Astrocyte of the cerebellum (primary cell): ENCODE measurements around the gene CLN6.

Source experiments
- DNase-seq: peaks from one replicate; pipeline ENCODE4 v3.0.0-alpha.2; 2011; ENCODE audit warnings: low read depth
- H3K4me3 ChIP-seq: 2 replicates; pipeline ENCODE4 v1.5.1; 2011; ENCODE audit warnings: mild to moderate bottlenecking, low read depth, low read length, moderate library complexity
- CTCF ChIP-seq: IDR thresholded peaks from 2 replicates; pipeline ENCODE4 v1.5.1; 2012; ENCODE audit warnings: low read length, low read depth, moderate library complexity, mild to moderate bottlenecking; ENCODE audit errors: missing control alignments
- in situ Hi-C: cut with HindIII; loops from 2 replicates; pipeline ENCODE4 v1.10.0; 2017; ENCODE audit warnings: low sequenced_read_pairs

CLN6 gene

GRCh38 chr15:68256675-68257450 lies 27.3 kb upstream of the CLN6 start:
- in situ Hi-C loops: no loop called here
- peak overlapping the region; percentile 45 for H3K4me3 ChIP-seq
- peak; percentile 20 for DNase-seq
- TF ChIP-seq CTCF: no peak

GRCh38 chr15:68252925-68253534 lies 23.5 kb upstream of the CLN6 start:
- in situ Hi-C loops: no loop called here
- peak; percentile 75 for DNase-seq
- TF ChIP-seq CTCF: peak; percentile 84
- no peak overlapping the region for H3K4me3 ChIP-seq

DNA sequence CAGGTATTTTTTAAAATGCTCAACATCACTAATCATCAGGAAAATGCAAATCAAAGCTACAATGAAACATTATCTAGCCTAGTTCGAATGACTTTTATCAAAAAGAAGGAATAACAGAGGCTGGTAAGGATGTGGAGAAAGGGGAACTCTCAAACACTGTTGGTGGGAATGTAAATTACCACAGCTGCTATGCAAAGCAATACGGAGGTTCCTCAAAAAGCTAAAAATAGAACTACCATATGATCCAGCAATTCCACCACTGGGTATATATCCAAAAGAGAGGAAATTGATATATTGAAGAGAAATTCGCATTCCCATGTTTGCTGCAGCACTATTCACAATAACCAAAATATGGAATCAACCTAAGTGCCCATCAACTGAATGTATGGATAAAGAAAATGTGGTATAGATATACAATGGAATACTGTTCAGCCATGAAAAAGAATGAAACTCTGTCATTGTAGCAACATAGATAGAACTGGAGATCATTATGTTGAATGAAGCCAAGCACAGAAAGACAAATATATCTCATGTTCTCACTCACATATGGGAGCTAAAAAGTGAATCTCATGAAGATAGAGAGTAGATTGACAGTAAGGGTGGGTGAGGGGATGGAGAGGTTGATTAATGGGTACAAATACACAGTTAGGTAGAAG lies 19.7 kb upstream of the CLN6 start:
- DNase-seq: no peak

DNA sequence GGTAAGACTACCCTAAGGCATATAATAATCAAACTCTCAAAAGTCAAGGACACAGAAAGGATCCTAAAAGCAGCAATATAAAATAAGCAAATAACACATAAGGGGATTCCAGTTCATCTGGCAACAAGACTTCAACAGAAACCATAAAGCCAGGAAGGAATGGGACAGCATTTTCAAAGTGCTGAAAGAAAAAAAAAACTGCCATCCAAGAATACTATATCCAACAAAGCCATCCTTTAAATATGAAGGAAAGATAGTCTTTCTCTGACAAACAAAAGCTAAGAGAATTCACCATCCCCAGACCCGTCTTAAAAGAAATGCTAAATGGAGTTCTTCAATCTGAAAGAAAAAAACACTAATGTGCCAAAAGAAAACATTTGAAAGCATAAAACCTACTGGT lies 14.7 kb upstream of the CLN6 start:
- in situ Hi-C loops: no loop called here
- no peak for TF ChIP-seq CTCF
- H3K4me3 ChIP-seq: no peak overlapping the region
- DNase-seq: no peak

More for the DNA sequence above, 19.7 kb upstream of the CLN6 start:
- no peak overlapping the region for H3K4me3 ChIP-seq
- in situ Hi-C loops: no loop called here
- TF ChIP-seq CTCF: no peak

GRCh38 chr15:68241088-68241935 lies 11.8 kb upstream of the CLN6 start:
- no peak overlapping the region for H3K4me3 ChIP-seq
- TF ChIP-seq CTCF: no peak
- in situ Hi-C loops: no loop called here
- DNase-seq: no peak

DNA sequence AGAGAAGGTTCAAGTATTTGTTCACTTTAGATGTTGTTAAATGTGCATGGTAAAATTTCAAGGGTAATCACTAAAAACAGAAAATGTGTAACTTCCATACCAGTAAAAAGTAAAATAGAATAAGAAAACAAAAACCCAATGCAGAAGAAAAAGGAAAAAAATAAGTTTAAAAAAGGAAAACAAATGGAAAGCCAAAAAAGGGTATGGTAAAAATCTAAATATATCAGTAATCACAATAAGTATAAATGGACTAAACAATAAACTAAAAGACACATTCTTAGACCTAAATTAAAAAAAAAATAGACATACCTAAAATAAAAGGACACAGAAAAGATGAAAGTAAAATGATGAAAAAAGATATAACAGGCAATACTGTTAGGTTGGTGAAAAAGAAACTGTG lies 9.5 kb upstream of the CLN6 start:
- TF ChIP-seq CTCF: no peak
- in situ Hi-C loops: no loop called here
- DNase-seq: no peak
- H3K4me3 ChIP-seq: no peak overlapping the region
